ENCODE results near the gene EZH1. TPM values are rescaled to one million over a fixed set of nuclear protein-coding genes. Genes with fewer than 3 reads are reported as not detected.

Gene EZH1
- total and polyA plus RNA-seq, 10 of the 15 experiments (the other 5 are each of a cell fraction or from before 2014, with no cell fraction given) = 6.1 to 43.3 (median 16.8) TPM

GRCh38 chr17:42773290-42774035 is 28.6 kb upstream of the EZH1 start, which contains the start of gene VPS25 (continued):
- TF ChIP-seq, protein P1, sequence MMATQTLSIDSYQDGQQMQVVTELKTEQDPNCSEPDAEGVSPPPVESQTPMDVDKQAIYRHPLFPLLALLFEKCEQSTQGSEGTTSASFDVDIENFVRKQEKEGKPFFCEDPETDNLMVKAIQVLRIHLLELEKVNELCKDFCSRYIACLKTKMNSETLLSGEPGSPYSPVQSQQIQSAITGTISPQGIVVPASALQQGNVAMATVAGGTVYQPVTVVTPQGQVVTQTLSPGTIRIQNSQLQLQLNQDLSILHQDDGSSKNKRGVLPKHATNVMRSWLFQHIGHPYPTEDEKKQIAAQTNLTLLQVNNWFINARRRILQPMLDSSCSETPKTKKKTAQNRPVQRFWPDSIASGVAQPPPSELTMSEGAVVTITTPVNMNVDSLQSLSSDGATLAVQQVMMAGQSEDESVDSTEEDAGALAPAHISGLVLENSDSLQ (IDR thresholded peaks at IDR 0.05) = peak; percentile 71
- TF ChIP-seq RAD51 (IDR thresholded peaks at IDR 0.05) = no peak
- TF ChIP-seq IRF3 (IDR thresholded peaks at IDR 0.05) = peak; percentile 34; the same call in 1 of the 2 replicates
- peak; percentile 98 for TF ChIP-seq PML (IDR thresholded peaks at IDR 0.05; ENCODE audit: low read length)

DNA sequence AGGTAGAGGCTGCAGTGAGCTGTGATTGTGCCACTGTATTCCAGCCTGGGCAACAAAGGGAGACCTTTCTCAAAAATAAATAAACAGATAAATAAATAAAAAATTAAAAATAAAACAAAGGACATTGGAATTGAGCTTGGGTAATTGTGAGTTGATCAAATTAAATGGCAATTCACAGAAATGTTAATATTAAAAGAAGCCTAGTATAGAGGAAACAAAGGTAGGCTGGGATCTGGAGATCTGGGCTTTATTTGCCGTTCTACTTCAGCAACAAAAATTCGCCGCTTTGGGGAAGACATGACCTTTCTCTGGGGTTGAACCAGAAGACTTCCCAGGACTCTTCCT is 28.1 kb upstream of the EZH1 start:
- peak overlapping the region; percentile 85 for H3K4me2 ChIP-seq (ENCODE audit: control insufficient read depth, insufficient read depth)
- in situ Hi-C loops (cut with MboI) = no loop called here
- RAD21 ChIA-PET (ENCODE audit: unreplicated experiment) = interaction anchor here (1.3 to 3.1 kb wide), 8 partner anchors 9 to 225 kb away, joined by 3 to 18 read pairs (median 6); partner anchors contain the start of genes BECN1, PSMC3IP and RPL27
- CTCF ChIA-PET = interaction anchor here (0.9 to 3.2 kb wide), 15 partner anchors 9 to 194 kb away, joined by 3 to 38 read pairs (median 4); partner anchors contain the start of genes BECN1, CCR10, CNTD1 and COA3
- H3K9me3 ChIP-seq (replicated peaks; ENCODE audit: control insufficient read depth, insufficient read depth, low read length) = no peaks in the 10 kb centered on the region
- POLR2A ChIA-PET = interaction anchor here (0.9 to 2.3 kb wide), 7 partner anchors 9 to 225 kb away, joined by 3 to 11 read pairs (median 5); partner anchors contain the start of genes BECN1 and RPL27
- H3K79me2 ChIP-seq (ENCODE audit: control insufficient read depth, insufficient read depth, low read length) = peaks cover 9% of the 10 kb centered on the region
- peaks cover 0 to 2% of the 10 kb centered on the region in 2 experiments; a peak in 3 of 4 replicates for H3K36me3 ChIP-seq (ENCODE audit: control insufficient read depth in 2 of 2, insufficient read depth in 2 of 2, low read length in 1 of 2)
- H4K20me1 ChIP-seq (ENCODE audit: control insufficient read depth, insufficient read depth) = no peaks in the 10 kb centered on the region
- H2AFZ ChIP-seq (ENCODE audit: control insufficient read depth, low read depth, low read length) = peak overlapping the region; percentile 99
- H3K27me3 ChIP-seq (replicated peaks in 1 of 2; ENCODE audit: control insufficient read depth in 2 of 2, insufficient read depth in 2 of 2, low read length in 1 of 2) = no peaks in the 10 kb centered on the region
- TSS peak; percentile 98 for BruUV-seq (replicated peaks)
- peak overlapping the region; percentile 86 for H3K27ac ChIP-seq (ENCODE audit: control insufficient read depth, insufficient read depth)
- H3K4me3 ChIP-seq = peak overlapping the region; percentile 75
- SMC1A ChIA-PET (ENCODE audit: uncharacterized antibody, unreplicated experiment) = interaction anchor here (0.8 to 3.1 kb wide), 11 partner anchors 9 to 237 kb away, joined by 3 to 20 read pairs (median 3); partner anchors contain the start of genes NAGLU, PSMC3IP and RAMP2
- H3K9ac ChIP-seq (ENCODE audit: control insufficient read depth, insufficient read depth, low read length) = peak overlapping the region; percentile 97
- 0% methylated on average over 3 of the region's 3 CpGs for WGBS (ENCODE audit: insufficient coverage, insufficient replicate concordance, low lambda C conversion rate, missing lambda C conversion rate)
- peaks cover 26% of the 10 kb centered on the region for H3K4me1 ChIP-seq (ENCODE audit: control insufficient read depth, insufficient read depth, low read length)
- no peak for DNase-seq (ENCODE audit: low read depth, low spot score)
- peak; percentile 13 for ATAC-seq
- no peak for FAIRE-seq
- intact Hi-C loops (cut with micrococcal nuclease; ENCODE audit: unreplicated experiment) = no loop called here
- no peak for TF ChIP-seq IRF5 (IDR thresholded peaks at IDR 0.05; ENCODE audit: borderline replicate concordance)
- TF ChIP-seq MEF2A (IDR thresholded peaks at IDR 0.05; ENCODE audit: insufficient read depth, low read depth, low read length) = no peak
- no peak for TF ChIP-seq MYB (IDR thresholded peaks at IDR 0.05; ENCODE audit: borderline replicate concordance, low read depth, low read length)
- no peak for TF ChIP-seq IRF3 (IDR thresholded peaks at IDR 0.05)
- TF ChIP-seq BACH1 (IDR thresholded peaks at IDR 0.05; ENCODE audit: borderline replicate concordance) = no peak
- no peak for TF ChIP-seq SREBF2 (IDR thresholded peaks at IDR 0.05; ENCODE audit: low read length)
- no peak for TF ChIP-seq TCF12 (IDR thresholded peaks at IDR 0.05; ENCODE audit: low read depth, low read length)
- TF ChIP-seq ZBTB40 (IDR thresholded peaks at IDR 0.05; ENCODE audit: borderline replicate concordance) = no peak
- TF ChIP-seq NFIC (IDR thresholded peaks at IDR 0.05; ENCODE audit: low read depth, low read length) = no peak

Data from GM12878 (cell line).